ENCODE data around the gene LMO7.

Gene LMO7

GRCh38 chr13:75647126-75647784 is 11.1 kb downstream of the LMO7 start:
- no peak for TF ChIP-seq CTCF (IDR thresholded peaks at IDR 0.05)

GRCh38 chr13:75648446-75648845 is 12.3 kb downstream of the LMO7 start:
- no peak for TF ChIP-seq CTCF (IDR thresholded peaks at IDR 0.05)

- TF ChIP-seq CTCF (IDR thresholded peaks at IDR 0.05), result no peak
Measured at GRCh38 chr13:75651013-75651412, 14.9 kb downstream of the LMO7 start.

GRCh38 chr13:75652726-75653125 is 16.6 kb downstream of the LMO7 start:
- no peak for TF ChIP-seq CTCF (IDR thresholded peaks at IDR 0.05)

- TF ChIP-seq CTCF (IDR thresholded peaks at IDR 0.05), result no peak
Measured at GRCh38 chr13:75656425-75656989, 20.4 kb downstream of the LMO7 start.

- no peak for TF ChIP-seq CTCF (IDR thresholded peaks at IDR 0.05)
Measured at GRCh38 chr13:75657111-75657510, 21.0 kb downstream of the LMO7 start.

- no peak for TF ChIP-seq CTCF (IDR thresholded peaks at IDR 0.05)
Measured at GRCh38 chr13:75660694-75661093, 24.6 kb downstream of the LMO7 start.

- no peak for TF ChIP-seq CTCF (IDR thresholded peaks at IDR 0.05)
Measured at GRCh38 chr13:75661443-75661842, 25.3 kb downstream of the LMO7 start.
